Cerebellar nuclear complex (tissue), 1 donor: Measurements from ENCODE around the gene SWAP70.
"Not testable (repeated sequence)": the region's sequence is repeated elsewhere in the genome, so short reads cannot be mapped to it uniquely, and the experiment has no call there.

Source experiments
- DNase-seq, 2 experiments: peaks; one replicate each; lab custom pipeline; 2025; lab: John Stamatoyannopoulos, UW

The SWAP70 gene

DNA sequence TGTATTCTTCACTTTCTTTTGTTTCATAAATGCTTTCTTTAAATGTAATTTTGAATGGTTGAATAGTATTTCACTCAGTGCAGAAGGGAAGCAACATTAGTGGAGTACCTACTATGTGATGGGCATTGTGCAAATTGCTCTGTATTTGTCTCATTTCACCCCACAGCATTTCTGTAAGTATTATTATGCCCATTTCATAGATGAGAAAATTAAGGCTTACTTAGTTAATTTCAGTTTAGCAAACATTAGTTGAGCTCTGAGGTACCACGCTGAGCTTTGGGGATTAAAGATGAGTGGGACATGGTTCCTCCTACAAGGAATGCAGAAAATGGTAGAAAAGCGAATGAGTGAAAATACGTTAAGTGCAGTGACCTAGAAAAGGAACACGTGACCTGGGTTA is 58.1 kb downstream of the SWAP70 start:
- DNase-seq = no peak

- DNase-seq = no peak
These were observed 59.0 kb downstream of the SWAP70 start for GRCh38 chr11:9722893-9723292.

- no peak for DNase-seq
These were observed 62.6 kb downstream of the SWAP70 start for GRCh38 chr11:9726321-9727022.

DNA sequence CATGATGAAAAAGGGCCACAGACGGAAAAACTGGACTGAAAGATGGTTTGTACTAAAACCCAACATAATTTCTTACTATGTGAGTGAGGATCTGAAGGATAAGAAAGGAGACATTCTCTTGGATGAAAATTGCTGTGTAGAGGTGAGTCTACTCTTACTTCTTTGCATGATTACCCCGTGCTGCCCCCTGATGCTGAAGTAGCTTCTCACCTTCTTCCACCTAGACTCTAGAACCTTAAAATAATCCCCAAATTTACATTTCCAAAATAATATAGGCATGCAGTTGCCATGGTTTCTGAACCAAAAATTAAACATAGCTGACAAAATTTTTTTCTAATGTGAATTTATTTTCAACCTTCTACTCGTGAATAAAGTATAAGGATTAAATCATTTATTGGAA is 64.2 kb downstream of the SWAP70 start:
- no peak for DNase-seq

GRCh38 chr11:9731256-9731655 is 67.4 kb downstream of the SWAP70 start:
- no peak for DNase-seq

- no peak for DNase-seq
These were observed 68.6 kb downstream of the SWAP70 start for GRCh38 chr11:9732453-9732852.

DNA sequence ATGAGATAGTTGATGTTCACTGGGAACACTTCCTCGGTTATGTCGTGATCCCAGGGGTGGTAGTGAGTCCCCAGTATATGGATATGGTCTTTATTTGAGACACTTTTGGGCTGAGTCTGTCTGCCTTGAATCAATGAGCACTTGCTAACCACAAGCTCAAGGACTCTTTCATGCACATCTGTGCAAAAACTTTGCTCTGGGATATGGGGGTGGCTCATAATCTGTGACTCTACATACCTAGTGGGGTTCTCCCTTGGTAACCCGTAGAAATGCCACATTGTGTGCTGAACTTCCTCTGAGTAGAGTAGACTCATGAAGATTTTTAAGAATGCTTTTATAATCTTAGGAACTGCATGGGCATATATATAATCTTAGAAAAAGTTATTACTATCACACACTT is 69.3 kb downstream of the SWAP70 start:
- no peak for DNase-seq

DNA sequence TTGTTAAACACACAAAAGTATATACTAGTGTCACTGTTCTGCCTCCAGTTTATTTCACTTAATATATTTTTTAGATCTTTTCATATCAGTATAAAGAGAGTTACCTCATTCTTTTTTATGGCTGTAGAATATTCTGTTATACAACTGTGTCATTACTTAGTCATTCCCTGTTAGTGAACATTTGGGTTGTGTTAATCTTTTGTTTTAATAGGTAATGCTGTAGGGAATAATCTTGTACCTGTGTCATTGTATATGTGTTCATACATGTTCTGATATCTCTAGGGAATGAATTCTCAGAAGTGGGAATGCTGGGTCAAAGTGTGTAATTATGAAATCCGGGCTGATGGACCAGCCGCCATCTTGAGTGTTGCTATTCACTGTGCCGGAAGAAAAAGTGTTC is 71.4 kb downstream of the SWAP70 start:
- no peak for DNase-seq

DNA sequence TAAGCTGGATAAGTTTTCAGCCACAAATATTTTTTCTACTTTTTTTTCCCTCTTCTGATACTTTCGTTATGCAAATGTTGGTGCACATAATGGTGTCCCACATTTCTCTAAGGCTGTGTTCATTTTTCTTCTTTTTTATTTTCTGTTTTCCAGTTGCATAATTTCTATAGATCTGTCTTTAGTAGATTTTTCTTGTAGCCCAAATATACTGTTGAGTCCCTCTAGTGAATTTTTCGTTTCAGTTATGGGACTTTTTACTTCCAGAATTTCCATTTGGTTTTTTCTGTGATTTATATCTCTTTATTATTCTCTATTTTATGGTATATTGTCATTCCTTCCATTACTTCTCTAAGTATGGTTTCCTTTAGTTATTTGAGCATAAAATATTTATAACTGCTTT is 72.0 kb downstream of the SWAP70 start:
- DNase-seq = no peak

DNA sequence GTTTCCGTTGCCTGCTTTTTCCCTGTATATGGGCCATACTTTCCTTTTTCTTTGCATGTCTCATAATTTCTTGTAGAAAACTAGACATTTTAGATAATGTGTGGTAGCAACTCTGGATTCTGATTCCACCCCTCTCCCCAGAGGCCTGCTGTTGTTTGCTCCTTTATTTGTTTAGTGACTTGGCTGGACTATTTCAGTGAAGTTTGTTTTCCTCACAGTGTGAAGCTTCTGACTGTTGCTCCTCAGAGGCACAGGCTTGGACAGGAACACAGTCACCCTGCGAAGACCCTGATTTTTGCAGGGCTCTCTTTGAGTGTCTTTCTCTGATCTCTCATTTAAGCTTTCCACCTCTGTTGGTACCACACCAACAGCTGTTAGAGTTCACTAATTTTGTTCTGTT is 72.5 kb downstream of the SWAP70 start:
- DNase-seq = no peak

DNA sequence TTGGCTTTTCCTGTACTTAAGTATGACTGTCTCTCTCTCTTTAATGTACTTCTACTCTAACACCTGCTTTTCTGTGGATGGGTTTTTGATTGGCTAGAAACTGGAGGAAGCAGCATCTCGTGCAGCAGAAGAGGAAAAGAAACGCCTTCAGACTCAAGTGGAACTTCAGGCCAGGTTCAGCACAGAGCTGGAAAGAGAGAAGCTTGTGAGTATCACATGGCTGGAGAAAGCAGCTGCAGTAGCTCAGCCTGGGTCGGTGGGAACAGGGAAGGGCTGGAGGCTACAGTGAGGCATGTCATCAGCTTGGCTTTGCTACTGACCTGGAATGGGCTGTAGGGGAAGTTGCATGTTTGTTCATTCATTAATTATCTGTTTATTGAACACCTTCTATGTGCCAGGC is 74.2 kb downstream of the SWAP70 start:
- no peak for DNase-seq

DNA sequence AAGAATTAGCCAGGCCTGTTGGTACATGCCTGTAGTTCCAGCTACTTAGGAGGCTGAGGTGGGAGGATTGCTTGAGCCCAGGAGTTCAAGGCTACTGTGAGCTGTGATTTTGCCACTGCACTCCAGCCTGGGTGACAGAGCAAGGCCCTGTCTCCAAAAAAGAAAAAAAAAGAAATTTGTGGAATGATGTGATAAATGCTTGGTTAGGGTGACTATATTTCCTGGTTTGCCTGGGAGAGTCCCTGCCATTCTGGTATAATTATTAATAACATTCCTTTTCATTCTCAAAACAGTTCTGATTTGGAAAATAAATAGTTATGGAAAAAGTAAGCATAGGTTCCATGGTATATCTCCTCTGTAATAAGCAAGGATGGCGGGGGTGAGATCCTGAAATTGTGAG is 74.8 kb downstream of the SWAP70 start:
- DNase-seq = no peak

DNA sequence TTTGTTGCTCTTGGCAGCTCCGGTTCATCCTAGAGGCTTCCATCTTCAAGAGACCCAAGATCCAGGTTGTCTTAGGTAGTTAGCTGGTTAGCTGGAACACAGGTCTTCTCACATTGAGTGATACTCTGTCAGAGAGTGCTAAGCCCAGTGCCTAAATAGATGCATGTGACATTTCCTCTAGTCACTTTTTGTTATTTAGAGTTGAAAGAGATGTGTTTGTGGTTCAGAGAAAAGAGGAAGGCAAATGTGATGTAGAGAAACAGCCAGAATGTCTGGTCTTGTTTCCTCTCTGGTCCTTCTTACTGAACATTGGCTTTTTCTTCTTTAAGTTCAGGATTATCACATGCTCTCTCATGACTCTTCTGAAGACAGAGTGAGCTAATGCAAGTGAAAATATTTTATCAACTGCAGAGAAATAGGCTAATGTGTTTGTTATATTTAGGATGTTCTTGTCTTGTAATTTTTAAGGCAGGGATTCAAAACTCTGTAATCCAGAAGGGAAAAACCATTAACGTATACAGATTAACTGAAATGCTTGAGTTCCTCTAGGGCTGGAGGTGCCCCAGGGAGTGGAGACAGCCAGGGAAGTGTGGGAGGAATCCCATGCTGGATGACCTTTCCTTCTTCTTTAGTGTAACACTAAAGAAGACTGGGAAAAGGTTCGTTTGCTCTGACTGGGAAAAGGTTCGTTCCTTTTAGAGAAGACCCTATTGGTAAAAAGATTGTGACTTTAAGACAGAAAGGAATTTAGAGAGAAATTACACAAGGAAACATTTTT is 75.4 kb downstream of the SWAP70 start:
- DNase-seq = no peak

GRCh38 chr11:9740202-9740883 is 76.5 kb downstream of the SWAP70 start:
- DNase-seq = no peak

DNA sequence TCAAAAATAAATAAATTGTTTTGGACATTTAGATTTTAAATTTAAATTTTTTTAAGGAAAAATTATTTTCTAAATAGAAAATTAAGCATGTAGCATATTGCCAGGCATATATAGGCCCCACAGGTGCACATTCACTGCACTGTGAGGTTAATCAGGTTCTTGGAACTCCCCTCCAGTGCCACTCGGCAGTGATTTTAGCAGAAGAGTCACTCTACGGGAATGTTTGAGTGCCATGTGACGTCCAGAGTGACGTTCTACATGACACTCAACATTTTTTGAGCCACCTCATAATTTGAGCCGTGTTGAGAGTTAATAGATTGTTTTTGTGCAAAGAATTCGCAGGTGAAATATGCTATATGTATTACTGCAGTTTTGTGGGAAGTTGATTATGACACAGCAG is 77.4 kb downstream of the SWAP70 start:
- no peak for DNase-seq

GRCh38 chr11:9743512-9743911 is 79.6 kb downstream of the SWAP70 start:
- DNase-seq = not testable (repeated sequence)

DNA sequence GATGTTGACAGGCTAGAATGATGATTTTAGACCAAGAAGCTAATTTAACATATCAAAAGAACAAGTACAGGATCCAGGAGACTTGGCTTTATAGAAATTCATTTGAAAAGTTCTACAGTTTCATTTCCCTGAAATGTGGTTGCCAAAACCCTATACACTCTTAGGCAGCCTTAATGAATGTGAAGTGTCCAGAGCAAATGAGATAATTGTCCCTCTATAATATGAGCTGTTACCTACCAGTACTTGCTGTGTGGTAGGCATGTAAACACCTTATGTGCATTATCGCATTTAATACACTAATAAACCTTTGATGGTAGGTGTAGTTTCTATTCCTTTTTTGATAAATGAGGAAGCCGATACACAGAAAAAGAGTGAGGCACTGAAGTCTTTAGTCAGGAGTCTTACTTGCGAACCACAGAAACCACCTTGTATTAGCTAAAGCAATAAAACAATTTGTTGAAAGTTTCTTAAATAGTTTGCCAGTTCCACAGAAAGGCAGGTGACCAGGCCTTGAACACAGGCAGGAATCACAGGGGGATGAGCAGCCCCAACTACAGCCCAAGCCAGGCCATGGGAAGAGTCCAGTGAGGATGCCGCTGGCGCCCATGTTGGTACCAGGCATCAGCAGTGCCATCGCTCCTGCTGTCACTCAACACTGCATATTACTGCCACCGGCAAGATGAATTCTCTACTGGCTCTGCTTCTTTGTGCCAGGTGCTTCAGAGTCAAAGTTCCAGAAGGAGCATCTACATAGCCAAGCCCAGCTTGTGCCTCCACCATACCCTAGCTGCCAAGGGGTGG is 81.7 kb downstream of the SWAP70 start:
- DNase-seq = no peak

DNA sequence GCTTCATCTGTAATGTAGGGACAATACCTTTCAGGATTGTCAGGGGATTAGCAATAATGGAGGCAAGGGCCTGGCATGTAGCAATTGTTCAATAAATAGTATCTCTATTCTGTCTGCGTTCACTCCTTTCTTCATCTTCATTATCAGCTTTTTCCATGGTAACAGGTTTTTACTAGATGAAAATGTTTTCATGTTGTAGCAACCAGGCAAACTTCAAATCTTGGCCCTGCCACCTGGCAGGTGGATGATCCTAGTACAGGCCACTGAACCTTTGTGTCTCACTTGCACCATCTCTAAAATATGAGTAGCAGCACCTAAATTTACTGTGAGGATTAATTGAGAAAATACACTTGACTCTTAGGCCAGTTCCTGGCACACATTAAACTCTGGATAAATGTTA is 83.4 kb downstream of the SWAP70 start:
- DNase-seq = no peak

- no peak for DNase-seq
These were observed 84.0 kb downstream of the SWAP70 start for GRCh38 chr11:9747828-9748227.

DNA sequence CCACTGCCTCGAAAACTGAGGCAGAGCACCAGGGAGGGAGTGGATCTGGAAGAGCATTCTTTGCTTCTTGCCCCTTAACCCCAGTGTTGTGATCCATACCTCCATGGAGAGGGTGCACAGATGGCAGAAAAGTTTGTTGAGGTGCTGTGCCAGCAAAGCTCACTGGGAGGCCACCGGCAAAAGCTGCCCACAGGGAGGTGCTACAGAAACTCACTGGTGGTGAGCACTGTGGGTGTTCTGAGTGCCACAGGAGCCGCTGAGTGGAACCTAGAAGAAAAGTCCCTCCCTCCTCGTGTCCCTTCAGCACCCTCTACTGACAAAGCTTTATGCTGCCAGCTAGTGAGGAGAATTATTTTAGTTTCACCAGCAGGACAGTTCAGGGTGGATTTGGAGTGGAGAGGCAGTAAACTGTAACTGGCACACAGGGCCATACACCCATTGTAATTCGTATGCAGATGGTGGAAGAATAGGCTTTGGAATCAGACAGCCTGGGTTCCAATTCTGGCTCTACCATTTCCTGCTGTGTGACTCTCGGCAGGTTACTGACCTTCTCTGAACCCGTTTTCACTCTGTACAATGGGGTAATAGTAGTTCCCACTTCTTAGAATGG is 84.6 kb downstream of the SWAP70 start:
- DNase-seq = no peak

DNA sequence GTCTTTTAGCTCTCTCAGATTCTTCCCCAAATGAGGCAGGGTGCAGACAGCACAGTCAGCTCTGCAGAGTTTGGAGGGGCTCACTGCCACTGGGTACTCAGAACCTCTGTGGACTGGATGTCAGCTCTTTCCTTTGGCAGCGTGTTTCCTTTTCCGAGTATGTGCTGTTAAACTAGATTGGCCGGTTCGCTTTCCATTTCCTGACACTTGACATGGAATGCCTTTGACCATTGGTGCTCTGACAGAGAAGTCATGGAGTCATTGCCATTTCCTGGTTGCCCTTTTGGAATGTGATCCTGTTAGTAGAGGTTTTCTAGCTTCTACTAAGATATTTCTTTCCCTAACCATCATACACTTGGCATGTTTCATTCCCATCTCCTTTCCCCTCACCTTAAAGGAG is 86.7 kb downstream of the SWAP70 start:
- no peak for DNase-seq

GRCh38 chr11:9752091-9752490 is 88.2 kb downstream of the SWAP70 start:
- DNase-seq = no peak
